Brain pericyte (primary cell): ENCODE data around the gene P2RX3.

Experiments
- DNase-seq: peaks from one replicate; pipeline ENCODE4 v3.0.0-alpha.2; 2012; ENCODE audit warnings: low read depth, low spot score

Gene P2RX3

DNA sequence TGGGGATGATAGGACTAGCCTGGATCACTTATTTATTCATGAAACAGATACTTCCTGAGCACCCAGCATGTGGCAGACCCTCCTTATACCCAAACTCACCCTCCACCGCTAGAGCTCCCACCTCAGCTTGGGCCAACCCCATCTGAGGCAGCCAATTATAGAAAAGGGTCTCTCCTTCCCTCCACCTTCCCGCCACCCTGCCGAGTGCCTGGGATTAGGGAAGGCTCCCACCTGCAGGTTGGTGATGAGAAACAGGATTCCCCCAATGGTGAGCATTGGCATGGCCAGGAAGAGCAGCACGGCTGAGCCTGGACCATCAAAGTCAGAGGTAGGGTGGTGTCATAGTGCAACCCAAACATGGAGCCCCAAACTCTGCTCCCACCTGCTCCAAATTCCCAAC is 82.9 kb downstream of the P2RX3 start:
- DNase-seq: no peak

GRCh38 chr11:57421805-57422204 is 83.7 kb downstream of the P2RX3 start:
- DNase-seq: no peak
